ENCODE measurements around the gene RAMP2.
A peak's percentile ranks its signal among the peaks of the same experiment; 100 is the strongest.

RAMP2 gene

DNA sequence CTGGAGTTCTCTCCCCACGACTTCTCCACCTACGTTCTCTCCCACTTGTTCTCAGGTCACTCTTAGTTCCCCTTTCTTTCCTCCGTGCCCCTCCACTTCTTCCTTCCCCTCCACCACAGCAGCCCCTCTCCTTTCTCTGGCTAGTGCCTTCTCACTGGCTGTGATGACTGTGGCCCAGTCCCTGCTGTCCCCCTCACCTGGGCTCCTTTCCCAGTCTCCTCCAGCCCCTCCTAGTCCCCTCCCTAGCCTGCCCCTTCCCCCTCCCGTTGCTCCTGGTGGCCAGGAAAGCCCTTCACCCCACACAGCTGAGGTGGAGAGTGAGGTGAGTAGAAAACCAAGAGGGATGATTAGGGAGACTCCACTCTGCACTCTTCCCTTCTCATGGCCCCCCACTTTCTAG is 34.0 kb downstream of the RAMP2 start:
- no peak for DNase-seq (ENCODE audit: low spot score)

DNA sequence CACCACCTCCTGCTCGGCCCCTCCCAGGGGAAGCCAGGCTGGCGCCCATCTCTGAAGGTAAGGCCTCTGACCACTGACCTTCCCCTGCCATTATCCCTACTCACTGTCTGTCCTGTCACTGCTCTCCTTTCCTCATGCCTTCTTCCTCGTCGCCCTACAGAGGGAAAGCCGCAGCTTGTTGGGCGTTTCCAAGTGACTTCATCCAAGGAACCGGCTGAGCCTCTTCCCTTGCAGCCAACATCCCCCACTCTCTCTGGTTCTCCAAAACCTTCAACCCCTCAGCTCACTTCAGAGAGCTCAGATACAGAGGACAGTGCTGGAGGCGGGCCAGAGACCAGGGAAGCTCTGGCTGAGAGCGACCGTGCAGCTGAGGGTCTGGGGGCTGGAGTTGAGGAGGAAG is 34.4 kb downstream of the RAMP2 start:
- DNase-seq (ENCODE audit: low spot score): no peak

DNA sequence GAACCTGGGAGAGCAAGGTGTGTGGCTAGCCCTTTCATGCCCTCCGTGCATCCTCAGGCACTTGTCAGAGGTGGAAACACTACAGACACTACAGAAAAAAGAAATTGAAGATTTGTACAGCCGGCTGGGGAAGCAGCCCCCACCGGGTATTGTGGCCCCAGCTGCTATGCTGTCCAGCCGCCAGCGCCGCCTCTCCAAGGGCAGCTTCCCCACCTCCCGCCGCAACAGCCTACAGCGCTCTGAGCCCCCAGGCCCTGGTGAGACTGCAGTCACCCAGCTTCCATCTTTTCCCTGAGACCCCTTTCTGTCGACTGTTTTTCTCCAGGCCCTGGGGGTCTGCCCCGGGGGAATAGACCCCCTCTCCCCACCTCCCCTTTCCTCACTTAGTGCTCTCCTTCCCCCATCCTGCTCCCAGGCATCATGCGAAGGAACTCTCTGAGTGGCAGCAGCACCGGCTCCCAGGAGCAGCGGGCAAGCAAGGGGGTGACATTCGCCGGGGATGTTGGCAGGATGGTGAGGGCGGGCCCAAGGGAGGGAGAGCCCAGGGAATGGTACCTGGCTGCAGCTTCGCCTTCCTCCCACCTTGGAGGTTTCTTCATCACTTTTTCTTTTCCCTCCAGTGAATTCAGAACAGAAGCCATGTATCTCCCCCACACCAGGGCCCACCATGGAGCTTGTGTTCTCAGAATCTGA is 35.2 kb downstream of the RAMP2 start:
- no peak for DNase-seq (ENCODE audit: low spot score)

DNA sequence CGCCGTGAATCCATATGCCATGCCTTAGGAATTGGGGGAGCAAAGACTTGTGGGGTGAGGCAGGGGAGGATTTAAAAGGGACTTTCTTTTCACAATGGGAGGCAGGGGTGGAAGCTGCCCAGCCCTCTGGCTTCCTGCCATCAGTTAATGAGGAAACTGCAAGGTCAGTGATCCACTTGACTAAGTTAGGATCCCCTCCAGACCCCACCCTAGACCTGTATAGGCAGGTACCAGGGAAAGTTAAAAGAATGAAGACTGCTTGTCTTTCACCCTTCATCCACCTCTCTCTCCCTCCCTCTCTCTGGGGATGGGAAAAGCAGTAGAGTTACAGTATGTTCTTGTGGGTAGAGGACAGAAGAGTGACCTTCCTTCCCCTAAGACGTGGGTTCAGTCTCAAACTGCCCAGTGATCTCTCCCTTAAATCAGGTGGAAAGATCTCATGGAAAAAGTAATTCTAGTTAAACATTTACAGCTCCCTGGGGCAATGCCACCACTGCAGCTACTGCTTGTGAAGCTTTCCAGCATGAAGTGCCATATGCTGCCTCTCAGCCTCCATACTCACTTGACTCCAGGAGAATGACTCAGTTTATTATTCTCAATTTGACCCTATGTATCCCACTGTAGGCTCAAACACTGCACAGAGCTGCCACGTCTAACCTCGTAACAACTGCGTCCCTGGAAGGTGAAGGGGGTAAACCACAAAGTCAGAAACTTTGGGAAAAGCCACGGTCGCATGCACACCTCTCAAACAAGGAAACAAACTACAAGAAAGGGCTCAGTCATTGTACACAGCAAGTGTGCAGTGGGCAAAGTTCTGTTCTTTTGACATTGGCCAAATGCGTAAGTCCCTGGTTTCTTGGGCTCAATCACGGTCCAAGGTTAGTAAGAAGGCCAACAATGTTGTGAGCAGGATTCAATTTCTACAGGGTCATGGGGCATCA is 36.3 kb downstream of the RAMP2 start:
- DNase-seq (ENCODE audit: low spot score): no peak

DNA sequence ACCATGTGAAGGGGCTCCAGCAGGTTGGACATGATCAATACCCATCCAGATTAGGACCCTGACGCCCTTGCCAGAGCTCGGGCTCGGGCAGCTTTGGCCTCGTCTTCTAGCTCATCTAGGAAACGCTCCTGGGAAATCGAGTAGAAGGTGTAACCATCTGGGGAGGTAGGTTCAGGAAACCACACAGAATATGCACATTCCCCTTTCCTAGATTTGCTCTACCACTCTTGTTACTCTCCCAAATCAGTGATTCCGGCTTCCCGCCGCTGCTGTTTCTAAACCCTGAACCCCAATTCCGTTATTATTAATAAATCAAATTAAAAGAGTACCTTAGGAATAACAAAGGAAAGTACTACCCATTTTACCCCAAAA is 37.0 kb downstream of the RAMP2 start:
- no peak for DNase-seq (ENCODE audit: low spot score)

DNA sequence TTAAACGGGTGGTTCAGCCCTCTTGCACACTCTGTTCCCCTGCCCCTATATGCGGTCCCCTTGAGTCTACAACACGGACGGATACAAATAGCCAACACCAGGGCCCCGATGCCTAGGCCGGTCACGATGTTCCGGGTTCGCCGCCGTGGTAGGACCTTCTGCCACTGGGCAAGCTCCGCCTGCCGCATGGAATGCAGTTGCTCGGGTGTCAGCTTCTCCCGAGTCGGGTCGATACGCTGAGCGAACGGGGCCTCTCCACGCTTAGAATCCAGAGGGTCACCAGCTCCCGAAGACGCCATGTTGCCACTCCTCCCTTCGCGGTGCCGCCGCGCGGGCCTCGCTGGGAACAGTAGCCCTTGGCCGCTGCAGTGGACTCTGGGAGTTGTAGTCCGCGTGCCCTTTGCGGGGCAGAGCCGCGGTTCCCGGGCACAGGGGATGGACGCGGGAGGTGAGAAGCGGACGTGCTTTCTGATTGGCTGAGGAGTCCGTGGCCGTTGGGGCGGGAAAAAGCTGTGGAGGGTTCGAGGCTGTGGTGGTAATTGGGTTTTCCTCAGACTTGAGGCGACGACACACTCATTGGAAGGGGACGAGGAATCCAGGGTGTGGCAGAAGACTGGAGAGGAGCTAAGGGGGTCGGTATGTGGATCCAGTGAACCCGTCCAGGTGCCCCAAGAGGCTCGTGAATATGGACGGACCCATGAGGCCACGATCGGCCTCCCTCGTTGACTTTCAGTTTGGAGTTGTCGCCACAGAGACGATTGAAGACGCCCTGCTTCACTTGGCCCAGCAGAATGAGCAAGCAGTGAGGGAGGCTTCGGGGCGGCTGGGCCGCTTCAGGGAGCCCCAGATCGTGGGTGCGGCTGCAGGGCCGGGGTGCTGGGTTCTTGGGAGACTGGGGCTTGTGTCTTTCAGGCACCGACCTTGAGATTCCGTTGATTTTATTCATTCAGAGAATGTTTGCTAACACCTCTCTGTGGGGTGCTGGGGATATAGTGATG is 37.7 kb downstream of the RAMP2 start, which contains the start of the genes CNTD1 and COA3:
TSS of gene CNTD1 (plus strand) at position 479 of the 998 bp plus-strand sequence. CDS start at position 686, 207 bp downstream.
TSS of gene COA3 (minus strand) at position 322 of the 998 bp plus-strand sequence. CDS start at position 299, 23 bp downstream.
- DNase-seq (ENCODE audit: low spot score): peak; percentile 75

DNA sequence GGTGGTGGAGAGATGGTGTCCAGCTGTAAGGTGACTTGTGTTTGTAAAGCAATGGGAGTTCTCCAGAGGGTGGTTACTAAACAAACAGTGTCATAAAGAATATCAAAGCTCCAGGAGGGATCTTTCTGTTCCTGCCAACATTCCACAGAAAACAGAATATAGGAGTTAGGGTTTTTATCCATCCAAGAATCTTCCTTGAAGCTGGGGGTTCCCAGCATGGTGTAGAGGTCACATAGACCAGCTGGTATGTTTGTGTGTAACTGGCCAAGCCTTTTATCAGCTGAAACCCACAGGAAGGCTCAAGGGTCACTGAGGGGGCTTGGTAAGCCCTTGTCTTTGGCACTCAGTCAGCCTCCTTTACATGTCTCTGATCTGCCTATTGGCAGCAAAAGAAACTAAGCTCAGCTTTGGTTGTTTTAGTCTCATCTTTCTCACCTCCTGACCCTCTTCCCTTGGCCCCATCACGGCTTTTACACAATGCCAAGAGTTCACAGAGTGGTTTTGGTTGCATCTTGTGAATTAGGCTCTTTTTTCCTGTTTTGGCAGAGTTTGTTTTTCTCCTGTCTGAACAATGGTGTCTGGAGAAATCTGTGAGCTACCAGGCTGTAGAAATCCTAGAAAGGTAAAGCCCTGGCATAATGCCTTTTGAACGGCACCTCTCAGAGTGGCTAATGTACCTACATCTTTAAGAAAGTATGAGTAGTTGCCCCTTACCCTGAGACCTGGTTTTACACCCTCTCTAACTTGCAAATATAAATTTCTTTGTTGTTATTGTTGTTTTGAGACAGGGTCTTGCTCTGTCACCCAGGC is 42.3 kb downstream of the RAMP2 start:
- DNase-seq (ENCODE audit: low spot score): no peak

DNA sequence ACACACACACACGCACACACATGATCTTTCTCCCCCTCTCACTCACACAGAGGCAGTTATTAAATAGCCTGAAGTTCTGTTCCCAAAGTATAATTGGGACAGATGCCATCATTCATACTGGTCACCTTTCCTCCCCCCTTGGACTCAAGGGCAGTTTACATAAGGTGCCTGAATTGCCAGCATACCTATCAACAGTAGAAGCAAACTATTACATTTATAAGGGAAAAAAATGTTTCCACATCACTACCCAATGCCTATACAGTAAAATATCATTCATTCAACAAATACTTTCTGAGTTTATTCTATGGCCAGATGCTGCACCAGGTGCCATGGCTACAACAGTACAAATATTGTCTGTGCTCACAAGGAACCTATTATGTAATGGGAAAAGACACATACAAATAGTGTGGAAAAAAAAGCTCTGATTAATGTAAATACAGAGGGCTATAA is 43.9 kb downstream of the RAMP2 start:
- no peak for DNase-seq (ENCODE audit: low spot score)

DNA sequence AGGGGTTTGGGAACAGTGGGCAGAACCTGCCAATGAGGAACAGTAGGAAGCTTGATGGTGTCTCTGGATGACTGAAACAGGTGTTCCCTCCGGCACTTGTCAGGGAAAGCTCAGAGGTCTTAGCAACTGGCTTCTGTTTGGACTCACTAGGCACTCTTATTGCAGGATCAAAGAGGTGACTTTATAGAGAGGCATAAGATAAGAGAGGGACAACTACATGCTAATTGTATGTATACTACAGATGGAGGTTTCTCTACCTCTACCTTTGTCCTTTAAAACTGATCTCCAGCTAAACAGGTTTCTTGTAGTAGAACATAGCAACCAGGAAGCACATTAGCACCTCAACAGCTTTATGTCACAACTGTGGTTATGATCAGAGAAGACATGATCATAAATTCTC is 45.2 kb downstream of the RAMP2 start:
- no peak for DNase-seq (ENCODE audit: low spot score)

DNA sequence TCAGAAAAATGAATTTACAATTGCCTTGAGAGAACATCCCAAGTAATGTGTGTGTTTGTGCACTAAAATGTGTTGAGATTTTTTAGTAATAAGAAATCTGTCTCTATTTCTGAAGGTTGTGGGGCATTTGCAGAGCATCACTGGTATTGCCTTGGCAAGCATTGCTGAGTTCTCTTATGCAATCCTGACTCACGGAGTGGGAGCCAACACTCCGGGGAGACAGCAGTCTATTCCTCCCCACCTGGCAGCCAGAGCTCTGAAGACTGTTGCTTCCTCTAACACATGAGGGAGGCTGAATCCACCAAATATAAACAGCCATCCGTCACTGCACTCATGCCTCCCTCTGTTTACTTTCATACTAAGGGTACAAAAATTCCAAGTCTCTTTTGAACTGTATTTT is 48.2 kb downstream of the RAMP2 start:
- DNase-seq (ENCODE audit: low spot score): no peak
